GM19193 (cell line): ENCODE data around the gene GTF2H4.

ENCODE experiments used
- POLR2A ChIP-seq: IDR thresholded peaks from 4 replicates; pipeline ENCODE4 v1.6.1; 2011; ENCODE audit not compliant: insufficient read depth, insufficient read length; ENCODE audit errors: extremely low read depth

The GTF2H4 gene

DNA sequence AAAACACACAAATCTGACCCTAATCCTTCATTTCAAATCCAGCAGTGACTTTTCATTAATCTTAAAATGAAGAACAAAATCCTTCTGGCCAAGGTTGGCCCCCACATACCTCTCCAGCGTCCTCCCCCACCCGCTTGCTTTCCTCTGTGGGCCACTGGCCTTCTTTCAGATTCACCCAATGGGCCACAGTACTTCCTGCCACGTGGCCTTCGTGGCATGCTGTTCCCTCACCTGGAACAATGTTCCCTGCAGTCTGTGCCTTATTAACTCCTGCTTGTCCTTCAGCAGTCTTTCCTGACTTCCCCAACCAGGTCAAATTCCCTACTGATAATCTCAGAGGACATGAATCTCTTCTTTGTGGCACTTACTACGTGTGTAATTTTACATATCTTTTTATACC is 5.3 kb upstream of the GTF2H4 start:
- TF ChIP-seq POLR2A: no peak

DNA sequence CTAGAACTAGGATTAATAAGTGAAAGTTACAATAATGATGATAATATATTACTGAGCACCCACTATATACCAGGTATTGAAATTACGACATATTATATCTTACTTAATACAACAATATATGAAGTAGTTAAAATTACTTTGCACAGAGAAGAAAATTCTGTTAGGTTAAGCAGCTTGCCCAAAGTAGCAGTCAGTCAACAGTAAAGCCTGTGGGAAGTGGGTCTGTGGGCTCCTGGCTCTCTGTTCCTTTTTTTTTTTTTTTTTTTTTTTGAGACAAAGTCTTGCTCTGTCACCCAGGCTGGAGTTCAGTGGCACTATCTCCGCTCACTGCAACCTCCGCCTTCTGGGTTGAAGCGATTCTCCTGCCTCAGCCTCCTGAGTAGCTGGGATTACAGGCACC is 4.8 kb upstream of the GTF2H4 start:
- no peak for TF ChIP-seq POLR2A

DNA sequence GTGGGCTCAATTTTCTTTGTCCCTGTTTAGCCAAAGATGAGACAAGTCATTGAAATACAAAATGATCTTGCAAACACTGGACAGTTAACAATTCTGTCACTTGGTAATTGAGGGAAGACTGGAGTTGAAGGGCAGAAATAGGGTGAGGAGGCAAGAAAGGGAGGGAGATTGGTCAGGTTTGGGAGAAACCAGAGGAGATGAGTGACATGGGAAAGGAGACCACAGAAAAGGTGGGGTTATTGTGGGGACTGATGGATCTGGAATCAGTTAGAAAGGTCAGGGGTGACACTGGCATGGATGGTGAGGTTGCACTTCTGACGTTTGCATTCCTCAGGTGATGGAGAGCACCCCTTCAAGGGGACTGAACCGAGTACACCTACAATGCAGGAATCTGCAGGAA is 693 bp downstream of the GTF2H4 start:
- TF ChIP-seq POLR2A: no peak

DNA sequence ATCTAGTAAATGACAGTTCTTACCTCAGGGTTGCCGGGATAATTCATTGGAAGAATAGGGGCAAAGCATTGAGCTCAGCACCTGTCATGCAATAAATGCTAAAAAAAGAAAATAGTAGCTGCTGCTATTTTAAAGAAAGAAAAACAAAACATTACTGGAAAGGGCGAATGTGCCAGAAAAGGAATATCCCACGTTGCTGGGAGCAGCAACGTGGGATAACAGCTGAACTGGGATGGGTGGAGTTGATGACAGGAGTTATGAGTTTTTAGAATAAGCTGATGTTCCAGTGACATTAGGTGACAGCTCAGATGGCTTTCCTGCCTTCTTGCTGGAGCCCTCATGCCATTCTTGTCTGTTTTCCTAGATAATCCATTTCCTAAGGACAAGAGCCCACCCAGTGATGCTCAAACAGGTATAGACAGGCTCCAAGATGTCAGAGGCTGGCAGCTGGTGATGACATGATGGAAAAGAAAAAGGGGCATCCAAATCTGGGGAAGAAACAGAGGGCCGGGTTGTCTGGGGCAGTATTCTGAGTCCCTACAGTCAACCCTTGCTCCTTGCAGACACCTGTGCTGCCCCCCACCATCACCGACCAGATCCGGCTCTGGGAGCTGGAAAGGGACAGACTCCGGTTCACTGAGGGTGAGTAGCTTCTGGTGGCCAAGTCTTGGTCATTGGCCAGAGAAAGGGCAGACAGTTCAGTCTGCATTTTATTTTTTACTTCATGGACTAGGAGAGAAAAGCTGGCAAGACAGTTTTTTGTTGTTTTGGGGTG is 4.9 kb downstream of the GTF2H4 start:
- TF ChIP-seq POLR2A: no peak

DNA sequence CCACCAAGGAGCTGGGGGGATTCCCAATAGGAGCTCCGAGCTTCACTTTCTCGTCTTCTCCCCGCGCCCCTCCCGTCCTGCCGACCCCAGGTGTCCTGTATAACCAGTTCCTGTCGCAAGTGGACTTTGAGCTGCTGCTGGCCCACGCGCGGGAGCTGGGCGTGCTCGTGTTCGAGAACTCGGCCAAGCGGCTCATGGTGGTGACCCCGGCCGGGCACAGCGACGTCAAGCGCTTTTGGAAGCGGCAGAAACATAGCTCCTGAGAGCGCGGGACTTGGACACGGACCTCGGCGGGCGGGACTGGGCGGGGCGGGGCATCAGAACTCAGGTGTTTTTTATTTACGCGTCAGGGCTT is 5.7 kb downstream of the GTF2H4 start:
- TF ChIP-seq POLR2A: no peak

DNA sequence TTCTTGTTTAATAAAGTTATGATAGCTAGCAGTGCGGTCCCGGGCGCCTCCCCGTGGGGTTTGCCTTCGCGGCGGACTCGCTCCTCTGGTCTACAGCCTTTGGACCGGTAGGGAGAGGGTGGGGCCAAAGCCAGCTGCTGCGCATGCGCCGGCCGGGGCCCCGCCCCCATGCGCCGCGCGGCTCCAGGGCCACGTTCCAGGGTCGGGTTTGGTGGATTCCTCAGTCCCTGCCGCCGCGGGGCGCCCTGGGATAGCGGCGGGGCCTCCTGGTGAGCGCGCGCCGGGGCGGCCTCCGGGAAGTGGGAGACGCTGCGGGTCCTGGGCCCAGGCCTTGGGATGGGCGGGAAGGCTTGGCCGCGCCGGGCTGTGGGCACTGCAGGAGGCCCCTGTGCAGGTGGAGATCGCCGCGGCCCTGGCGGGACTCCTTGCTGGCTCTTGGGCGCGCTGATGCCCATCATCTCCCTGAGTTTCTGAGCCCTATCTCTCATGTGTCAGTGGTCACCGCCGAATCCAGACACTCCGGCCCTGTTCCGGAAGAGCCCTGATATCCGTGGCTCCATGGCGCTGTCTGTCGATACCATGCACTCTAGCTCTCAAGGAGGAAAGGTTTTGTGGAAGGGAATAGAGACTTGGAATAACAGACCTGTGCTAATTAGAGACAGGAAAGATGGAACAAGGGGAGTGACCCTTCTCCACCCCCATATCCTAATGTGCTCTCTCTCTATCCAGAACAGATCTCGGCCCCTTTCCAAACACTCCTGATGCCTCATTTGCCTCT is 6.3 kb downstream of the GTF2H4 start, which contains the start of gene VARS2:
VARS2 (plus strand) TSS at position 163 of the 778 bp plus-strand sequence; CDS start at position 762, 599 bp downstream.
- TF ChIP-seq POLR2A: peak; percentile 69

DNA sequence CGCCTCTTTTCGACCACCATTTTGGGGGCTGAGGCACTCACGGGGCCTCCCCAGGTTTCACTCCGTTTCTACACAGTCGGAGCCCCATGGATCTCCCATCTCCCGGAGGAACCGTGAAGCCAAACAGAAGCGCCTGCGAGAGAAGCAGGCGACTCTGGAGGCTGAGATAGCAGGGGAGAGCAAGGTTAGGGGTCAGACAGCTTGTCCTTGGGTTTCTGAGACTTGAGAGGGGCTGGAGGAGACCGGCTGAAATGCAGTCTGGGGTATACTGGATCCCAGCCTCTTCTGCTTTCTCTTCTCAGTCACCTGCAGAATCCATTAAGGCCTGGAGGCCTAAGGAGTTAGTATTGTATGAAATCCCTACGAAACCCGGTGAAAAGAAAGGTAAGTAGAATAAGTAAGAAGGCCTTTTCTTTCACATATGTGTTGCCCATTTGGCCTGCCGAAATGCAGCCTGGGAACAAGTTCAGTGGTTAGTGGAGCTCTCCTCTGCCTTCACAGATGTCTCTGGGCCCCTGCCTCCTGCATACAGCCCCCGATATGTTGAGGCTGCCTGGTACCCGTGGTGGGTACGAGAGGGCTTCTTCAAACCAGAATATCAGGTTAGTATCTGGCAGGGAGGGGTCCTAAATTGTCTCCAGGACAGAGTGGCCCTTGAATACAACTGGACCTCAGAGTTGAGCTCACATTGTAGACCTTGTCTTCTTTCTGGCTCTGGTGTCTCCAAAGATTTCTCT is 7.0 kb downstream of the GTF2H4 start:
- TF ChIP-seq POLR2A: no peak

DNA sequence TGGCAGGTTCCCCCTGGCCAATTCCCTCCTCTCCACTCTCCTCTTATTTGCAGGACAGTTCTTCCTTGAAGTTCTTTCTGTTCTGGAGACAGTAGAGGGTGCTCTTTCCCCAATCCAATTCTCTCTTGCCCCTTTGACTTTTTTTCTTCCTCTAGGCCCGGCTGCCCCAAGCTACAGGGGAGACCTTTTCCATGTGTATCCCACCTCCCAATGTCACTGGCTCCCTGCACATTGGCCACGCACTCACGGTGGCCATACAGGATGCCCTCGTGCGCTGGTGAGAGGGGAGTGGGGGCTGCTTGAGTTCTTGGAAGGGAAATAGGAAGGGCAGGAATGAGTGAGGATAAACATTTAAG is 7.6 kb downstream of the GTF2H4 start:
- TF ChIP-seq POLR2A: no peak

DNA sequence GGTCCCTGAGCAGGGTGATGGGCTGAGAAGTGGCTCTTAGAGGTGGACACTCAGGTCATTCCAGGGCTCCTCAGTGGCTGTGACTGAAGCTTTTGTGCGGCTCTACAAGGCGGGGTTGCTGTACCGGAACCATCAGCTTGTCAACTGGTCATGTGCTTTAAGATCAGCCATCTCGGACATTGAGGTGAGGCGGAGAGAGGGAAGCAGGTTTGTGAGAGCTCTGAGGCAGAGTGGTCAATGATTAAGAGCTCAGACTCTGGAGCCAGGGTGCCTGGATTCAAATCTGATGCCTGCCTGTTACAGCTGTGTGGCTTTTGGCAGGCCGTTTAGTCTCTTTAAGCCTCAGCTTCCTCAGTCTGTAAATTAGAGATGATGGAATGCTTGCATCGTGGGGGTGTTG is 9.0 kb downstream of the GTF2H4 start:
- no peak for TF ChIP-seq POLR2A

DNA sequence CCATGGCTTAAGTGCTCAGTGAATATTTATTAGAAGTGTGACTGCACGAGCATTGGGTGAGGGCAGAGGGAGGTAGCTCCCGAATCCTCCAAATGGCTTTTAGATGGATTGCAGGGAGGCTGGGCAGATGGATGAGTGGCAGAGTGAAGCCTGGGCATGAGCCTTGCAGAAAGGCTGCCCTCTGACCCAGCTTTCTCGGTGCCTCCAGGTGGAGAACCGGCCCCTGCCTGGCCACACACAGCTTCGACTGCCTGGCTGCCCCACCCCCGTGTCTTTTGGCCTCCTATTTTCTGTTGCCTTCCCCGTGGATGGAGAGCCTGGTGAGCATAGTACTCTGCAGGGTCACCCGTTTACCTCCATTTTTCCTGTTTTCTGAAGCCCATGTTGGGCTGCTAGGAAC is 9.5 kb downstream of the GTF2H4 start:
- no peak for TF ChIP-seq POLR2A

DNA sequence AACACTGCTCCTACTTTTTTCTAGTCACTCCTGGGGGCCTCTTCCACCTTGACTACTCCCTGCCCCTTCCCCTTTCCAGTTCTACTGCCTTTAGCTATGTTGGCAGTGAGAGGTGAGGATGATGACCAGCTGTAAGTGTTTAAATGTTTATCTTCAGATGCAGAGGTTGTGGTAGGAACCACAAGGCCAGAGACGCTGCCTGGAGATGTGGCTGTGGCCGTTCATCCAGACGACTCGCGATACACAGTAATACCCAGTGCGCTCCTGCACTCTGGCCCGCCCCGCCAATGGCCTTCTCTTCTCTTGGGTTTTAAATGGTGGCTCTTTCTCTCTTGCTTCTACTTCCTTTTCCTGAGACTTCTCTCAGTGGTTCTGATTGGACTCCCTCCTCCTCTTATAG is 10.7 kb downstream of the GTF2H4 start:
- no peak for TF ChIP-seq POLR2A

DNA sequence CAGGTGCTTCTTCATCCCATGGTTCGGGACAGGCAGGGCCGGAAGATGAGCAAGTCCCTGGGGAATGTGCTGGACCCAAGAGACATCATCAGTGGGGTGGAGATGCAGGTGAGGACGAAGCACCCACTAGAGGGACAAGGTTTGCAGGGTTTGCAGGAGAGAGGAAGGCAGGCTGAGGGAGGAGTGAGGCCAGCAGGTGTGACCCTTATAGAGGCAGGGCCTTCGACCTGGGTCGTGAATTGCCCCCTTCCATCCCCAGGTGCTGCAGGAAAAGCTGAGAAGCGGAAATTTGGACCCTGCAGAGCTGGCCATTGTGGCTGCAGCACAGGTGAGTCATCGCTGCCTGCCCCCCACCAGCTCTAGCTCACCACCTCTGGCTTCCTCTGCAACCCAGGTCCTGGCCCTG is 14.4 kb downstream of the GTF2H4 start:
- no peak for TF ChIP-seq POLR2A

DNA sequence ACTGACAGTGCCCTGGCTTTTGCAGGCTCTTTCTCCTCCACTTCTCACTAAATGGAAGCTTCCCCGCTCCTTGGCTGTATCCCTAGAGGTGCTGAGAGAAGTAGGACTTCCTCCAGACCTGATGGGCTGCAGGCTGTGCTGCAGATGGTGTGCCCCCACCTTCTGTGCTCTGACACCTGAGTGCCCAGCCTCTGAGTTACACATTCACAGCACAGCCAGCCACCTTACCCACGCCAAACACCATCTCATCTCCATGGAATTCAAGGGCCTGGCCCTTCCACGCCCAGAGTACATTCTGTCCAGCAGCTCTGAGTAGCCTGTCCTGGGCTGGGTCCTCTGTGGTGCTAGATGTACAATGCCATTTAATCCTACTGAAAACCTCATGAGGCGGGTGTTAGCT is 18.6 kb downstream of the GTF2H4 start:
- no peak for TF ChIP-seq POLR2A

DNA sequence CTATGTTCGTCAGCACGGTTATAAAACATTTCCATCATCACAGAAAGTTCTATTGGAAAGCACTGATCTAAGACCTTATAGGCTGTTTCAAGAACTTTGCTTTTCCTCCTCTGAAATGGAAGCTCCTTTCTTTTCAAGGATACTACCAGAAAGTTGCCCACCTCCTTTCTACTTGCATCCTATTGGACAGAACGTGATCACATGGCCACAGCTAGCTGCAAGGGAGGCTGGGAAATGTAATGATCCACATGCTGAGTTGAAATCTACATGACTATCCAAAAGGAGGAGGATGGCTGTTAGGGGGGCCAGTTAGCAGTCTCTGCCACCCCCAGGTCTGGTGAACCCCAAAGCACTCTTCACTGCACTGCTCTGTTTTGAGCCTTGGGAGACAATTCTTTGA is 20.7 kb downstream of the GTF2H4 start:
- TF ChIP-seq POLR2A: no peak

DNA sequence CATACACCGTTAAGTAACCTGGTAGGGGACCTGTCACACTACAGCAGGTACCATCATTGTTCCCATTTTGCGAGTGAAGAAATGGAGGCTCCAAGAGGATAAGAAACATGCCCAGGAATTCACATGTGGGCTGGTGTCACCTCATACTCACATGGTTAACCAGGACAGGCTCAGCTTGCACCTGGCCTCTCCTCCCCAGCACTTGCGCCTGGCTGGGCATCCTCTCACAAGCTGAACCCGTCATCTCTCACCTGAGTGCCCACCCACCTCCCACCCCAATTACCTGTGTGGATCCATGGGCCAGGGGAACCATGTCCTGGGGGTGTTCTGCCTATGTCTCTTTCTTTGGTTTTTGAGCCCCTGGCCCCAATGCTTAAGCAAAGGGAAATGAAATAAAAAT is 22.5 kb downstream of the GTF2H4 start:
- no peak for TF ChIP-seq POLR2A
